ENCODE data around the gene ELP5.

- TF ChIP-seq CTCF (IDR thresholded peaks at IDR 0.05) = no peak
- no peak for TF ChIP-seq POLR2A (IDR thresholded peaks at IDR 0.05)
Observed at GRCh38 chr17:7237761-7238419, 14.1 kb upstream of the ELP5 start.
